ENCODE measurements around the gene MCF2L2.
"Not testable (repeated sequence)": the region's sequence is repeated elsewhere in the genome, so short reads cannot be mapped to it uniquely, and the experiment has no call there.

Gene MCF2L2

GRCh38 chr3:183242431-183242830, 186.0 kb downstream of the MCF2L2 start:
- no peak overlapping the region for H3K27ac ChIP-seq
- no peaks in the 10 kb centered on the region for H3K27me3 ChIP-seq (ENCODE audit: insufficient read depth, low read depth)
- H3K36me3 ChIP-seq (ENCODE audit: insufficient read depth) = no peaks in the 10 kb centered on the region
- H3K4me3 ChIP-seq (IDR thresholded peaks at IDR 0.05; ENCODE audit: insufficient read depth, low read depth, low read length) = no peak overlapping the region
- TF ChIP-seq CTCF (conservative IDR thresholded peaks at IDR 0.05; ENCODE audit: low read depth, low read length) = no peak
- no peak overlapping the region for H3K4me2 ChIP-seq
- no peaks in the 10 kb centered on the region for H3K79me2 ChIP-seq (ENCODE audit: insufficient read depth, low read depth)
- H2AFZ ChIP-seq (ENCODE audit: low read depth) = no peak overlapping the region
- H3K9ac ChIP-seq = no peak overlapping the region
- no peaks in the 10 kb centered on the region for H4K20me1 ChIP-seq (ENCODE audit: insufficient read depth)
- no peaks in the 10 kb centered on the region for H3K4me1 ChIP-seq (ENCODE audit: low read depth, poor library complexity, severe bottlenecking)

GRCh38 chr3:183239046-183239445, 189.4 kb downstream of the MCF2L2 start:
- Histone ChIP-seq H3K27me3 (ENCODE audit: insufficient read depth, low read depth) (no peaks in the 10 kb centered on the region), H3K79me2 (ENCODE audit: insufficient read depth, low read depth) (no peaks in the 10 kb centered on the region), H4K20me1 (ENCODE audit: insufficient read depth) (no peaks in the 10 kb centered on the region), H2AFZ (ENCODE audit: low read depth) (no peak overlapping the region), H3K4me1 (ENCODE audit: low read depth, poor library complexity, severe bottlenecking) (no peaks in the 10 kb centered on the region), H3K9ac (no peak overlapping the region), H3K36me3 (ENCODE audit: insufficient read depth) (no peaks in the 10 kb centered on the region), H3K27ac (no peak overlapping the region), H3K4me2 (no peak overlapping the region), H3K4me3 (IDR thresholded peaks at IDR 0.05; ENCODE audit: insufficient read depth, low read depth, low read length) (no peak overlapping the region)
- no peak for TF ChIP-seq CTCF (conservative IDR thresholded peaks at IDR 0.05; ENCODE audit: low read depth, low read length)

GRCh38 chr3:183233966-183234365, 194.5 kb downstream of the MCF2L2 start:
- H3K79me2 ChIP-seq (ENCODE audit: insufficient read depth, low read depth) = no peaks in the 10 kb centered on the region
- no peak overlapping the region for H3K27ac ChIP-seq
- no peaks in the 10 kb centered on the region for H3K27me3 ChIP-seq (ENCODE audit: insufficient read depth, low read depth)
- H3K9ac ChIP-seq = no peak overlapping the region
- H3K4me1 ChIP-seq (ENCODE audit: low read depth, poor library complexity, severe bottlenecking) = no peaks in the 10 kb centered on the region
- H4K20me1 ChIP-seq (ENCODE audit: insufficient read depth) = no peaks in the 10 kb centered on the region
- no peak overlapping the region for H3K4me2 ChIP-seq
- no peak for TF ChIP-seq CTCF (conservative IDR thresholded peaks at IDR 0.05; ENCODE audit: low read depth, low read length)
- H3K4me3 ChIP-seq (IDR thresholded peaks at IDR 0.05; ENCODE audit: insufficient read depth, low read depth, low read length) = no peak overlapping the region
- H3K36me3 ChIP-seq (ENCODE audit: insufficient read depth) = no peaks in the 10 kb centered on the region
- H2AFZ ChIP-seq (ENCODE audit: low read depth) = no peak overlapping the region

GRCh38 chr3:183230826-183231225, 197.6 kb downstream of the MCF2L2 start:
- Histone ChIP-seq H3K9ac (no peak overlapping the region), H3K27ac (no peak overlapping the region), H3K27me3 (ENCODE audit: insufficient read depth, low read depth) (no peaks in the 10 kb centered on the region), H4K20me1 (ENCODE audit: insufficient read depth) (no peaks in the 10 kb centered on the region), H3K79me2 (ENCODE audit: insufficient read depth, low read depth) (no peaks in the 10 kb centered on the region), H3K4me1 (ENCODE audit: low read depth, poor library complexity, severe bottlenecking) (no peaks in the 10 kb centered on the region), H3K36me3 (ENCODE audit: insufficient read depth) (no peaks in the 10 kb centered on the region), H3K4me3 (IDR thresholded peaks at IDR 0.05; ENCODE audit: insufficient read depth, low read depth, low read length) (no peak overlapping the region), H2AFZ (ENCODE audit: low read depth) (no peak overlapping the region), H3K4me2 (no peak overlapping the region)
- TF ChIP-seq CTCF (conservative IDR thresholded peaks at IDR 0.05; ENCODE audit: low read depth, low read length) = no peak

GRCh38 chr3:183230251-183230650, 198.2 kb downstream of the MCF2L2 start:
- H3K27ac ChIP-seq; H3K9ac ChIP-seq; H3K4me3 ChIP-seq (IDR thresholded peaks at IDR 0.05; ENCODE audit: insufficient read depth, low read depth, low read length); H2AFZ ChIP-seq (ENCODE audit: low read depth); H3K4me1 ChIP-seq (ENCODE audit: low read depth, poor library complexity, severe bottlenecking); H3K79me2 ChIP-seq (ENCODE audit: insufficient read depth, low read depth); H4K20me1 ChIP-seq (ENCODE audit: insufficient read depth); H3K27me3 ChIP-seq (ENCODE audit: insufficient read depth, low read depth); H3K4me2 ChIP-seq; H3K36me3 ChIP-seq (ENCODE audit: insufficient read depth): not testable (repeated sequence)
